ENCODE data around the gene PTPRG.

DNA sequence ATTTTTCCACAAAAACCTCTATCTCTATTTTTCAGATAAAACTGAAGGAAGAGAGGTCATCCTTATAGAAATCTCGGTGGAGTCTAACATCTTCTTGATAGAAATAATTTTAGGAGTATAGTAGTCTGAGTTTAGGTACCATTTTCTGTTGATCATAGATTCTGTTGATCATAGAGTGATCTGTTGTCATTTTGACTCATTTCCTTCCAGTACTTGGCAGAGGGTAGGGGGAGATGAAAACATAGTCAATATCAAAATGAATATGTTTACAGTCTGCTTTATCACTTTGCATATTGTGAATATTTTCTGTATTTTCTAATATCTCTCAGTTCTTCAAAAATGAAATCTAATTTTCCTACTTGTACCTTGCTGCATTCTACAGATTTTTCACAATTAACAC lies 458.5 kb downstream of the PTPRG start:
- TF ChIP-seq POLR2A (IDR thresholded peaks at IDR 0.05; ENCODE audit: low read length), result no peak
- TF ChIP-seq GATA1 (IDR thresholded peaks at IDR 0.05; ENCODE audit: low read depth, low read length), result no peak
